GM12878 (cell line): ENCODE results near the gene MEIOSIN. TPM values are rescaled to one million over a fixed set of nuclear protein-coding genes. Genes with fewer than 3 reads are reported as not detected.
A peak's percentile ranks its signal among the peaks of the same experiment; 100 is the strongest.

Experiments used
- ASH2L ChIP-seq: fragments of 300-600, 200-600 bp; sonication (generic); IDR thresholded peaks from 2 replicates; pipeline ENCODE4 v1.6.1; 2017; ENCODE audit warnings: low read depth, mild to moderate bottlenecking, borderline replicate concordance
- BCL11A ChIP-seq: IDR thresholded peaks from 2 replicates; pipeline ENCODE4 v1.6.1; 2011; ENCODE audit warnings: low read depth, low read length
- BCL3 ChIP-seq: IDR thresholded peaks from 2 replicates; pipeline ENCODE4 v1.6.1; 2011; ENCODE audit warnings: borderline replicate concordance, low read depth, mild to moderate bottlenecking, moderate library complexity, low read length; ENCODE audit not compliant: insufficient read depth, poor library complexity, severe bottlenecking
- BHLHE40 ChIP-seq, 2 experiments: fragments of 450-650 bp in 1 of 2; IDR thresholded peaks; 2 replicates each; pipeline ENCODE4 v1.6.1; 2011 to 2017; ENCODE audit warnings: low read depth in 2 of 2, borderline replicate concordance in 1 of 2, improper control_type of control experiment in 1 of 2, low read length in 1 of 2, mild to moderate bottlenecking in 1 of 2
- CREM ChIP-seq: IDR thresholded peaks from 2 replicates; pipeline ENCODE4 v1.6.1; 2014; ENCODE audit warnings: antibody characterized with exemption, low read depth
- HDGF ChIP-seq: fragments of 450-650 bp; IDR thresholded peaks from 2 replicates; pipeline ENCODE4 v1.6.1; 2016; ENCODE audit warnings: antibody characterized with exemption
- IRF3 ChIP-seq: fragments of 450-650 bp; IDR thresholded peaks from 2 replicates; pipeline ENCODE4 v1.6.1; 2014; ENCODE audit warnings: mild to moderate bottlenecking
- JUND ChIP-seq: IDR thresholded peaks from 2 replicates; pipeline ENCODE4 v1.6.1; 2012; ENCODE audit warnings: low read depth, mild to moderate bottlenecking, low read length, improper control_type of control experiment, moderate library complexity
- MTA2 ChIP-seq: fragments of 450-650 bp; IDR thresholded peaks from 2 replicates; pipeline ENCODE4 v1.6.1; 2016; ENCODE audit warnings: low read depth, mild to moderate bottlenecking, moderate library complexity
- NBN ChIP-seq: fragments of 450-650 bp; IDR thresholded peaks from 2 replicates; pipeline ENCODE4 v1.6.1; 2016
- NR2F1 ChIP-seq: fragments of 450-650 bp; conservative IDR thresholded peaks from 2 replicates; pipeline ENCODE4 v1.6.1; 2017; ENCODE audit warnings: mild to moderate bottlenecking
- NRF1 ChIP-seq: conservative IDR thresholded peaks from 2 replicates; pipeline ENCODE4 v1.6.1; 2011; ENCODE audit warnings: mild to moderate bottlenecking, low read depth, low read length, improper control_type of control experiment
- POLR2A ChIP-seq: IDR thresholded peaks from 2 replicates; pipeline ENCODE4 v1.6.1; 2011; ENCODE audit warnings: low read depth, mild to moderate bottlenecking, low read length
- POU2F2 ChIP-seq: IDR thresholded peaks from 3 replicates; pipeline ENCODE4 v1.6.1; 2011; ENCODE audit warnings: low read depth, mild to moderate bottlenecking, low read length, borderline replicate concordance
- RUNX3 ChIP-seq: IDR thresholded peaks from 2 replicates; pipeline ENCODE4 v1.6.1; 2012; ENCODE audit warnings: low read length, inconsistent platforms
- SIX5 ChIP-seq: IDR thresholded peaks from 2 replicates; pipeline ENCODE4 v1.6.1; 2011; ENCODE audit warnings: mild to moderate bottlenecking, low read depth, low read length, moderate library complexity; ENCODE audit not compliant: severe bottlenecking
- SMAD5 ChIP-seq: IDR thresholded peaks from 2 replicates; pipeline ENCODE4 v1.6.1; 2016; ENCODE audit warnings: antibody characterized with exemption, low read depth
- SRF ChIP-seq, 2 experiments: IDR thresholded peaks; 2 replicates each; pipeline ENCODE4 v1.6.1; 2011; ENCODE audit warnings: low read depth in 2 of 2, low read length in 2 of 2, mild to moderate bottlenecking in 1 of 2, moderate library complexity in 1 of 2
- ZBED1 ChIP-seq: IDR thresholded peaks from 2 replicates; pipeline ENCODE4 v1.6.1; 2016; ENCODE audit warnings: borderline replicate concordance
- ZNF384 ChIP-seq: IDR thresholded peaks from 2 replicates; pipeline ENCODE4 v1.6.1; 2012; ENCODE audit warnings: low read depth, mild to moderate bottlenecking, low read length, improper control_type of control experiment, borderline replicate concordance
- polyA plus RNA-seq, 11 experiments: library from polyadenylated mRNA; depleted of rRNA in 4 of 11; unstranded in 6 of 11; stranded (reverse) in 5 of 11; fragments of >200 nt; fragmentation: Nextera tagmentation in 4 of 11; fragmentation: Illumina TruSeq in 1 of 11; extraction: Ambion mirVana in 4 of 11; extraction: Trizol in 1 of 11; gene quantifications; 1 replicate in 1 of 11; 2 replicates in 10 of 11; pipeline versions ENCODE4 v1.2.1 to v1.2.3, GENCODE V29; 2011 to 2016; ENCODE audit warnings: inconsistent platforms in 2 of 11, missing spikeins in 2 of 11, low read depth in 1 of 11
- total RNA-seq, 4 experiments: library from RNA; depleted of rRNA in 3 of 4; stranded (reverse); fragments of >200 nt in 3 of 4; fragmentation: Illumina TruSeq in 1 of 4; extraction: Trizol in 1 of 4; gene quantifications; 2 replicates each; pipeline versions ENCODE4 v1.2.1 to v1.2.3, GENCODE V29; 2013 to 2021
- TF ChIP-seq, protein P1 (sequence below): fragments of 150-350 bp; IDR thresholded peaks from 2 replicates; pipeline ENCODE4 v1.6.1; 2014; ENCODE audit warnings: mild to moderate bottlenecking, low read depth, low read length
- TF ChIP-seq, protein P2 (sequence below), 3 experiments: IDR thresholded peaks in 2 of 3; conservative IDR thresholded peaks in 1 of 3; 2 replicates each; pipeline ENCODE4 v1.5.1; 2011; ENCODE audit warnings: low read depth in 3 of 3, low read length in 3 of 3, mild to moderate bottlenecking in 3 of 3, control low read depth in 2 of 3, moderate library complexity in 2 of 3, inconsistent platforms in 1 of 3, mixed read lengths in 1 of 3; ENCODE audit not compliant: control insufficient read depth in 2 of 3, insufficient read depth in 1 of 3; ENCODE audit errors: extremely low read depth in 1 of 3
- TF ChIP-seq, protein P3 (sequence below): IDR thresholded peaks from 2 replicates; pipeline ENCODE4 v1.6.1; 2012; ENCODE audit warnings: low read depth, low read length, improper control_type of control experiment

MEIOSIN gene
- total and polyA plus RNA-seq, 10 of the 15 experiments (the other 5 are each of a cell fraction or from before 2014, with no cell fraction given): 0.05 to 0.66 (median 0.14) TPM; not detected in 4

DNA sequence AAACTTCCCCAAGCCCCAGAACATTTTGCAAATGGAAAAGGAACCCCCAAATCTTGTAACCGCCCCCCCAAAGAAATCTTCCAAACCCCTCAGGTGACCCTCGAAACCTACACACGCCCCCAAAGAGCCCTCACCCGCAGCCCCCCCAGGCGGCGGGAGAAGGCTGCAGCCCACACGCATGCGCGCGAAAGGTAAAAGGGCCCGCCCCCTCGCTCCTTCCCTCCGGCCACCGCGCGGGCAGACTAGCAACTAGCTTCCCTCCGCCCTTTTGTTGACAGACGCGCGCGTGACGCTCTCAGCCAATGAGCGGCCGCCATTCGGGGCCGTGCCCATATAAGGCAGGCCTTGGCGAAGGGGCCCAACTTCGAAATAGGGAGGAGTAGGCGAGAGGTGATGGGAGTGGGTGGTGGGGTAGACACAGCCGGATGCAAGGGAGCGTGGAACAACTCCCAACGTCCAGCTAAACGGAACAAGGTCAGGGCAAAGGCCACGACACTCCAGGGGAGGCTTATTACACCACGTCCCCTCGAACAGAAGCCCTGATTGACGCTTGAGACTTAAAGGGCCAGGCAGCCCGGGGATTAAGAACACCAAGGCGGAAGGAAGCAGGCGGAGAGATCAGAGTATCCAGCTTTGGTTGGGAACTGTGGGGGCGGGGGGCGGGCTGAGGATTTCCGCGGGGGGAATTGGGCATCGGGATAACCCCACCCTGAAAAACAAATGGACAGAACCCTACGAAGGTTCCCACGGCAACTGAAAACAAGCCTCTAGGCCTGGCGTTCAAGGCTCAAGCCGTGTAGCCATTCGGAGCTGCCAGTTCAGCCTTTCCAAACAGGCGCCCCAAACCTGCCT is 15.9 kb upstream of the MEIOSIN start (continued):
- peak; percentile 19 for TF ChIP-seq SIX5
- no peak for TF ChIP-seq ASH2L
- TF ChIP-seq IRF3: peak; percentile 97
- TF ChIP-seq, protein P1, sequence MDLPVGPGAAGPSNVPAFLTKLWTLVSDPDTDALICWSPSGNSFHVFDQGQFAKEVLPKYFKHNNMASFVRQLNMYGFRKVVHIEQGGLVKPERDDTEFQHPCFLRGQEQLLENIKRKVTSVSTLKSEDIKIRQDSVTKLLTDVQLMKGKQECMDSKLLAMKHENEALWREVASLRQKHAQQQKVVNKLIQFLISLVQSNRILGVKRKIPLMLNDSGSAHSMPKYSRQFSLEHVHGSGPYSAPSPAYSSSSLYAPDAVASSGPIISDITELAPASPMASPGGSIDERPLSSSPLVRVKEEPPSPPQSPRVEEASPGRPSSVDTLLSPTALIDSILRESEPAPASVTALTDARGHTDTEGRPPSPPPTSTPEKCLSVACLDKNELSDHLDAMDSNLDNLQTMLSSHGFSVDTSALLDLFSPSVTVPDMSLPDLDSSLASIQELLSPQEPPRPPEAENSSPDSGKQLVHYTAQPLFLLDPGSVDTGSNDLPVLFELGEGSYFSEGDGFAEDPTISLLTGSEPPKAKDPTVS: no peak
- TF ChIP-seq NBN: peak; percentile 92
- TF ChIP-seq BCL11A: 0 out of 2 replicates have a peak, but pooled peaks have one; percentile 36
- TF ChIP-seq HDGF: peak; percentile 96
- peak; percentile 41; the same call in 1 of the 2 replicates for TF ChIP-seq RUNX3
- TF ChIP-seq CREM: peak; percentile 87
- TF ChIP-seq SMAD5: peak; percentile 57; the same call in 1 of the 2 replicates
- peak; percentile 70 for TF ChIP-seq POLR2A
- TF ChIP-seq, protein P2, sequence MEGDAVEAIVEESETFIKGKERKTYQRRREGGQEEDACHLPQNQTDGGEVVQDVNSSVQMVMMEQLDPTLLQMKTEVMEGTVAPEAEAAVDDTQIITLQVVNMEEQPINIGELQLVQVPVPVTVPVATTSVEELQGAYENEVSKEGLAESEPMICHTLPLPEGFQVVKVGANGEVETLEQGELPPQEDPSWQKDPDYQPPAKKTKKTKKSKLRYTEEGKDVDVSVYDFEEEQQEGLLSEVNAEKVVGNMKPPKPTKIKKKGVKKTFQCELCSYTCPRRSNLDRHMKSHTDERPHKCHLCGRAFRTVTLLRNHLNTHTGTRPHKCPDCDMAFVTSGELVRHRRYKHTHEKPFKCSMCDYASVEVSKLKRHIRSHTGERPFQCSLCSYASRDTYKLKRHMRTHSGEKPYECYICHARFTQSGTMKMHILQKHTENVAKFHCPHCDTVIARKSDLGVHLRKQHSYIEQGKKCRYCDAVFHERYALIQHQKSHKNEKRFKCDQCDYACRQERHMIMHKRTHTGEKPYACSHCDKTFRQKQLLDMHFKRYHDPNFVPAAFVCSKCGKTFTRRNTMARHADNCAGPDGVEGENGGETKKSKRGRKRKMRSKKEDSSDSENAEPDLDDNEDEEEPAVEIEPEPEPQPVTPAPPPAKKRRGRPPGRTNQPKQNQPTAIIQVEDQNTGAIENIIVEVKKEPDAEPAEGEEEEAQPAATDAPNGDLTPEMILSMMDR (IDR thresholded peaks at IDR 0.05 in 2 of 3, conservative IDR thresholded peaks at IDR 0.05 in 1 of 3; ENCODE audit: control insufficient read depth in 2 of 3, extremely low read depth in 1 of 3, insufficient read depth in 1 of 3, low read depth in 3 of 3, low read length in 3 of 3): peak; percentile 21 to 31 (median 25); a peak in 4 of 6 replicates
- TF ChIP-seq ZNF384: no peak
- peak; percentile 9 for TF ChIP-seq MTA2
- TF ChIP-seq POU2F2: peak; percentile 73; the same call in 2 of the 3 replicates
- TF ChIP-seq BCL3: peak; percentile 67
- TF ChIP-seq SRF (IDR thresholded peaks at IDR 0.05; ENCODE audit: low read depth in 2 of 2, low read length in 2 of 2): peak; percentile 100
- peak; percentile 70; the same call in 1 of the 2 replicates for TF ChIP-seq ZBED1
- peak; percentile 99 for TF ChIP-seq NR2F1
- TF ChIP-seq, protein P3, sequence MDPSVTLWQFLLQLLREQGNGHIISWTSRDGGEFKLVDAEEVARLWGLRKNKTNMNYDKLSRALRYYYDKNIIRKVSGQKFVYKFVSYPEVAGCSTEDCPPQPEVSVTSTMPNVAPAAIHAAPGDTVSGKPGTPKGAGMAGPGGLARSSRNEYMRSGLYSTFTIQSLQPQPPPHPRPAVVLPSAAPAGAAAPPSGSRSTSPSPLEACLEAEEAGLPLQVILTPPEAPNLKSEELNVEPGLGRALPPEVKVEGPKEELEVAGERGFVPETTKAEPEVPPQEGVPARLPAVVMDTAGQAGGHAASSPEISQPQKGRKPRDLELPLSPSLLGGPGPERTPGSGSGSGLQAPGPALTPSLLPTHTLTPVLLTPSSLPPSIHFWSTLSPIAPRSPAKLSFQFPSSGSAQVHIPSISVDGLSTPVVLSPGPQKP: peak; percentile 97
- TF ChIP-seq JUND: 0 out of 2 replicates have a peak, but pooled peaks have one; percentile 11
- TF ChIP-seq BHLHE40 (IDR thresholded peaks at IDR 0.05; ENCODE audit: borderline replicate concordance in 1 of 2, low read depth in 2 of 2, low read length in 1 of 2): peak; percentile 95 to 97
- peak; percentile 85 for TF ChIP-seq NRF1
